ENCODE measurements around the gene KLHDC1.
A peak's percentile ranks its signal among the peaks of the same experiment; 100 is the strongest.
"Not testable (repeated sequence)": the region's sequence is repeated elsewhere in the genome, so short reads cannot be mapped to it uniquely, and the experiment has no call there.

The KLHDC1 gene

DNA sequence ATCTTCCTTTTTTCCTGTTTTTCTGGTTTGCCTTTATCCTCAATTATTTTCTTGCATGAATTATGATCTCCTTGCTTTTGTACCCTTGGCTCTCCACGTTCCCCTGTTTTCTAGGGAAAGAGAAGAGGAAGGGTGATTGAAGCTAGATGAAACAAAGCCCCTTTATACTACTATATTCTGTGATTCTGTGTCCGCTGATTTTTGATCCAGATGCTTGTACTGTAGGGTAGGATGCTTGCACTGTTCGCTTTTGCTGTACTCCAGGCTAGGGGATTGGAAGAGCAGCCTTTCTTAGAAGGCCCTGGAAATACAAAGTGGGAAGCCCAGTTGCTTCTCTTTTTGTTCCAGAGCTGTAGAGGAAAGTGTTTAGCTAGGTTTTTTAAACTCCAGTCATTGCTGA is 40.0 kb downstream of the KLHDC1 start:
- no peak for FAIRE-seq

GRCh38 chr14:49733836-49734235 is 40.9 kb downstream of the KLHDC1 start:
- FAIRE-seq: no peak

DNA sequence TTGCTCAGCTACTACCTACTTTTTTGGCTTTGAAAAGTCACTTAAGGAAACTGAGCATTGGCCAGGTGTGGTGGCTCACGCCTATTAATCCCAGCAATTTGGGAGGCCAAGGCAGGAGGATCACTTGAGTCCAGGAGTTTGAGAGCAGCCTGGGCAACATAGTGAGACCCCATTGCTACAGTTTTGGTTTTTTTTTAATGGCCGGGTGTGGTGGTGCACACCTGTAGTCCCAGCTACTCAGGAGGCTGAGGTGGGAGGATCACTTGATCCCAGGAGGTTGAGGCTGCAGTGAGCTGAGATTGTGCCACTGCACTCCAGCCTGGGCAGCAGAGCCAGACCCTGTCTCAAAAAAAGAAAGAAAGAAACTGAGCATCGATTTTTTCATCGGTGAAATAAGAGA is 42.7 kb downstream of the KLHDC1 start:
- FAIRE-seq: not testable (repeated sequence)

DNA sequence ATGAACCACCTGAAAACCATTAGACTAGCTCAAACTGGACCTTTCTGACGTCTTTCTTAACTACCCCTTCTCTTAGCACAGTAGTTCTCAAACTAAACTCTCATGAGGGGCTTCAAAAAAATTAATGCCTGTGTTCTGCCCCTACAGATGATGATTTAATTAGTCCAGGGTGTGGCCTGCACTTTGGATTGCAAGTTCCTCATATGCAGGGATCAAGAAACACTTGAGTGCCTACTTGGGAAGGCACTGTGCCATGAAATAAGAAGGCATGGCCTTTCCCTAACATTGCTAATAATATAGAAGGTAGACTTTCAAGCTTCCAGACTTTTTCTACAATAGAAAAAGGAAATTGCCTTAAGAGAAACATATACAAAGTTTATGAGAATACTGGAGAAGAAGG is 52.3 kb downstream of the KLHDC1 start:
- FAIRE-seq: no peak

DNA sequence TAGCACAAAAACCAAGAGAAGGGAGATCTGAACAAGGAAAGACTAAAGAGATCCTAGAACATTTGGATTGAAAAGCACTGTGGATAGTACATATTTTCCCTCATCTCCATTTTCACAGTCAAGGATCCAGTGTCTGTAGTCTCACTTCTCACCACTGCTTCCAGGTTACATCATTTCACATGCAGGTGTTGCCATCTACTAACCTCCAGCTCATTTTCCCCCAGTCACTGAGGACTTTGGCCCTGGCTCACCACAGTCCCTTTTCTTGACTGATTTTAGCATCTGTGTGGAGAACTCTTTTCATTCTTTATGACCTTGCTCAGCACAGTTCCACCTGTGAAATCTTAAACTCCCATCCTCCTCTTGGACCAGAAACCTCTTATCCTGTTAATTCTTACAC is 53.6 kb downstream of the KLHDC1 start:
- FAIRE-seq: not testable (repeated sequence)

DNA sequence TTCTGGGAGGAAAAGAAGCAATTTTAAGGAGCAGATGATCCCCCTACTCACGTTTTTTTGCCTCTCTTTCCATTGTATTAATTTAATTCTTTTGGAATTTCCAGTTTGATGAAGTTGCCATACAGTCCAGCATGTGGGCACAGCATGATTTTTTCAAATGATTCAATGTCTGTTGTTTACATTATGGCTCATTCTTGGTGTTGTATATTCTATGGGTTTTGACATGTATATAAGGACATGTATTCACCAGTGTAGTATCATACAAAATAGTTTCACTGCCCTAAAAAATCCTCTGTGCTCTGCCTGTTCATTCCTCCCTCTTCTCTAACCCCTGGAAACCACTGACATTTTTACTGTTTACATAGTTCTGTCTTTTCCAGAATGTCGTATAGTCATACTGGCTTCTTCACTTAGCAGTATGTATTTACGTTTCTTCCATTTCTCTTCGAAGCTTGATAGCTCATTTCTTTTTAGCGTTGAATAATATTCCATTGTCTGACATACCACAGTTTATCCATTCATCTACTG is 61.7 kb downstream of the KLHDC1 start:
- no peak for FAIRE-seq

DNA sequence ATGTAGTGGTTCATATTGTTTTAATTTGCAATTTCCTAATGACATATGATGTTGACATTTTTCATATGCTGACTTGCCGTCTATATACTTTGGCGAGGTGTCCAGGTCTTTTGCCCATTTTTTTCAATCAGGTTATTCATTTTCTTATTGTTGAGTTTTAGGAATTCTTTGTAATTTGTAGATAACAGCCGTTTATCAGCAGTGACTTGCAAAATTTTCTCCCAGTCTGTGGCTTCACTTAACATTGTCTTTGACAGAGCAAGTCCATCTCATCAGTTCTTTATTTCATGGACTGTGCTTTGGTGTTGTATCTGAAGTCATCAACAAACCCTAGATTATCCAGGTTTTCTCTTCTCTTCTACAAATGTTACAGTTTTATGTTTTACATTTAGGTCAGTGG is 62.5 kb downstream of the KLHDC1 start:
- no peak for FAIRE-seq

DNA sequence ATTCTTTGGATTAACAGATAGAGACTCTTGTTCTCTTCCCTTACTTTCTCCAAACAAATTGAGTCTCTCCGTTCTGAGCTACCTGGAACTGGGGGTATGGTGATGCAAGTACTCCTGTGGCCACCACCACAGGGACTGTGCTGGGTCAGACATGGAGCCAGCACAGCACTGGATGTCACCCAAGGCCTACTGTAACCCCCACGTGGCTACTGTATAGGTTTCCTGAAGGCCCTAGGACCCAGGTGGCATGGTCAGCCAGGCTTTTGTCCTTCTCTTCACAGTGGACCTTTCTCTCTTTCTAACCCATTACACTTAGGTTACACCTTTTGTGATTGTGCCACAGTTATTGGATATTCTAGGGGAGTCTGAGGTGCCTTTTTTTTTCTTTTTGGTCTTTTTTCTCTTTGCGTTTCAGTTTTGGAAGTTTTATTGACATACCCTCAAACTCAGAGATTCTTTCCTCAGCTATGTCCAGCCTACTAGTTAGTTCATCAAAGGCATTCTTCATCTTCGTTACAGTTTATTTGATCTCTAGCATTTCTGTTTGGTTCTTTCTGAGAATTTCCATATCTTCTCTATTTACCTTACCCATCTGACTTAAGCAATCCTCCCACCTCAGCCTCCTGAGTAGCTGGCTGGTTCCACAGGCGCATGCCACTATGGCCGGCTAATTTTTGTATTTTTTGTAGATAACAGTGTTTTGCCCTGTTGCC is 69.1 kb downstream of the KLHDC1 start:
- FAIRE-seq: no peak

GRCh38 chr14:49766839-49767238 is 73.9 kb downstream of the KLHDC1 start:
- no peak for FAIRE-seq

- FAIRE-seq: peak; percentile 79
These were observed 74.3 kb downstream of the KLHDC1 start for GRCh38 chr14:49767270-49767570.

DNA sequence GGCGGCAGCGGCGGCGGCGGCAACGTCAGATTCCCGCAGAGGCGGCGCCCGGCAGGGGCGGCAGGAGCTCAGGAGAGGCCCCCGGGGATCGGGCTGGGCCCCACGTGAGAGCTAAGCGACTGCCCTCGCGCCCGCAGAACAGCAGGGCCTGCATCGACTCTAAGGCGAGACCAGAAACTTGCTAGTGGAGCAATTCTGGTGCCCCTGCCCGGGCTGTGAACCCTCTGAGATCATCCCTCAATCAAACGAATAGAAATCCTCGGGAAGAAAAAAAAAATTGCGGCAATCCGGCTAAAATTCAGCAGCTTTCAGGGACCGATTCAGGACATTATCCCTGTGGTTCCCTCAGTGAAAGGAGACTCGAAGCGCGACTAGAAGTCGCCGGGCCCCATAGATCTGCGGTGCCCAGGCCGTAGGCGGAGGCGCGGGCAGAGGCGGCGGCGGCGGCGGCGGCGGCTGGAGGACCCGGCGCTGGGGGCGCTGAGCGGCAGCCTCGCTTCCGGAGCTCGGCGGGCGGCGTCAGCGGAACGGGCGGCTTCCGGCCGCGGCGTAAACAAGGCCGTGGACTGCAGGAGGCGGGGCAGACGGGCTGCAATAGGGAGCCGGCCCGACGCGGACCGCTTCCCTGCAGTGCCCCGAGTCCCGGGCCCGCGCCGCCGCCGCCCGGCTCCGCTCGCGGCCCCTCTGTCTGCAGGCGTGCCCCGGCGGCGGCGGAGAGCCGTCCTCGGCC is 74.8 kb downstream of the KLHDC1 start, which contains the start of gene KLHDC2:
Gene KLHDC2 (plus strand): TSS at position 583 of the 730 bp plus-strand sequence. CDS start 316 bp downstream, outside the sequence.
- no peak for FAIRE-seq

GRCh38 chr14:49768301-49769121 is 75.6 kb downstream of the KLHDC1 start:
- FAIRE-seq: no peak

DNA sequence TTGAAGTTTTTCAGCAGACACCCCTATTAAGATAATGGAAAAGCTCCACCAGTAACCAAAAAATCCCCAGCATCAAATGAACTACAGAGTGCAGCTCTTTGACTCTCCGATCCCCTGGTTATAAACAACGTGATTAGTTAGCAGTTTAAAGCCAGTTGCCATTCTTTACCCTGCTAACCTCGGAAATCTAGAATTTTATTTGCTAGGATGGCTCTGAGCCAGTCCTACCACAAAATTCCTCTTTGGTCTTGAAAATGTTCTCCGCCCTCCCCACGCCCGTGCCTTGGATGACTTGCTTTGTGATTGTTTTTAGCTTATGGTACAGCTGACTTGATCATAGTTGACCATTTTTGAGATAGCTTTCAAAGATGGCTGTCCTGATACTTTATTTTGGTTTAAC is 76.3 kb downstream of the KLHDC1 start:
- FAIRE-seq: no peak

GRCh38 chr14:49769581-49770211 is 76.8 kb downstream of the KLHDC1 start:
- FAIRE-seq: no peak

GRCh38 chr14:49770212-49770817 is 77.4 kb downstream of the KLHDC1 start:
- peak; percentile 74 for FAIRE-seq

- FAIRE-seq: not testable (repeated sequence)
These were observed 78.8 kb downstream of the KLHDC1 start for GRCh38 chr14:49771691-49772090.

GRCh38 chr14:49774106-49774505 is 81.2 kb downstream of the KLHDC1 start:
- FAIRE-seq: no peak

DNA sequence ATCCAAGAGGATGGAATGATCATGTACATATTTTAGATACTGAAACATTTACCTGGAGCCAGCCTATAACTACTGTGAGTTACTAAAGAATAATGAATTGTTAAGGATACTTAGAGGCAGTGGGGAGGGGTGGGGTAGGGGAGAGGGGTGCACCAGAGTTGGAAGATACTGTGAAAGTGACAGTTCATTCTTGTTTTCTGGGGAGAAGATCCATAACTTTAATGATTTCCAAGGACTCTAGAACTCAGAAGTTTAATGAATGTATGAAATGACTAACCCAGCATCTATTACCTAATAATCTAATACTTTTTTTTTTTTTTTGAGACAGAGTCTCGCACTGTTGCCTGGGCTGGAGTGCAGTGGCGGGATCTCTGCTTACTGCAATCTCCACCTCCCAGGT is 85.5 kb downstream of the KLHDC1 start:
- FAIRE-seq: no peak

GRCh38 chr14:49781040-49781439 is 88.1 kb downstream of the KLHDC1 start:
- FAIRE-seq: not testable (repeated sequence)

DNA sequence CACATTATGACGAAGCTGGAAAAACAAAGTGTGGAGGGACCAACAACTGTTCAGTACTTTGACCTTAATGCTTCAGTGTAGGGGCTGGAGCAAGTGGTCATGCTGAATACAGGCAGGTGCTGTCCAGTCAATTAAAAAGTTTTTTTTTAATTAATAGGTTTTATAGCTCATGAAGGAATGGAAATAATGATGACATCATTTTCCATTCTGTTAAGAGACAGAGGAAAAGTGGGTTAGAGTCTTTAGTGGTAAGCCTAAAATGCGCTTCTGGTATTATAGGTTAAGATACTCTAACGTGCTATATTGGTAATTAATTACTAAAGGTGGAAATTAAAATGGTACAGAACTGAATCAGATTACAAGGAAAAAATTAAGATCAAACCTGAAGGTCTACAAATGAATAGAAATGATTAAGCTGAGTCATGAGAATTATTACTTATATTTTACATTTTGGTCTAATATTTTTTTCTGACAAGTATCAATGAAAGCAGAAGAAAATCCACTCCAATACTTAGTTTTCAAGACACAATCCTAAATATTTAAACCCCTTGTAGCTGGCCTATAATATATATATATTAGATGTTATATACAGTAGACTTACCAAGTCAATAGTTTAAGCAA is 90.6 kb downstream of the KLHDC1 start:
- peak; percentile 62 for FAIRE-seq

DNA sequence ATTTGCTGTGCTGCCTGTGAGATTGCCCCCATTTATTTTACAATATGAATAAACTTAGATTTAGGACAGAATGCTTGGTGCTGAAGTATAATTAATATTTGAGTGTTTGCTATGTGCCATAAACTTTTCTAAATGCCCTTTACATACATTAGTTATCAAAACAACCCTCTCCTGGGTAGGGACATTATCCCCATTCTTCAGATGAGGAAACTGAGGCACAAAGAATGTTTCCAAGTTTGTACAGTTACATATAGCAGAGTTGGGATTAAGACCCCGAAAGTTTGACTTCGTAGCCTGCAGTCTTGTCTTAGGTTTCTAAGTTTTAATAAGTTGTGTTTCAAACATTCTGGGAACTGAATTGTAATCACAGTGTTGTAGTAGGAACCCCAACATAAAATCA is 93.4 kb downstream of the KLHDC1 start:
- FAIRE-seq: no peak

DNA sequence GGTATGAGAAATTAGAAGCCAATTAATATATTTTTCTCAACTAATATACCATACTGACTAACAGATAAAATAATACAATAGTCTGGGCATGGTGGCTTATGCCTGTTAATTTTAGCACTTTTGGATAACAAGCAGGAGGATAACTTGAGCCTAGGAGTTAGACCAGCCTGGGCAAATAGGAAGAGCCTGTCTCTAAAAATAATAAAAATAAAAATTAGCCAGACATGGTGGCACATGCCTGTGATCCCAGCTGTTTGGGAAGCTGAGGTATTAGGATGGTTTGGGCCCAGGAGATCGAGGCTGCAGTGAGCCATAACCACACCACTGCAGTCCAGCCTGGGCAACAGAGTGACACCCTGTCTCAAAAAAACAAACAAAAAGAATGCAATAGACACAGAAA is 99.7 kb downstream of the KLHDC1 start:
- FAIRE-seq: no peak

Measured in islet of Langerhans (tissue), 1 donor.